Measurements from ENCODE around the gene FBXO24. TPM values are rescaled to one million over a fixed set of nuclear protein-coding genes. Genes with fewer than 3 reads are reported as not detected.

The FBXO24 gene
- total and polyA plus RNA-seq, 2 of the 8 experiments (the other 6 are each of a cell fraction or from before 2014, with no cell fraction given): 0.35 to 0.57 TPM

DNA sequence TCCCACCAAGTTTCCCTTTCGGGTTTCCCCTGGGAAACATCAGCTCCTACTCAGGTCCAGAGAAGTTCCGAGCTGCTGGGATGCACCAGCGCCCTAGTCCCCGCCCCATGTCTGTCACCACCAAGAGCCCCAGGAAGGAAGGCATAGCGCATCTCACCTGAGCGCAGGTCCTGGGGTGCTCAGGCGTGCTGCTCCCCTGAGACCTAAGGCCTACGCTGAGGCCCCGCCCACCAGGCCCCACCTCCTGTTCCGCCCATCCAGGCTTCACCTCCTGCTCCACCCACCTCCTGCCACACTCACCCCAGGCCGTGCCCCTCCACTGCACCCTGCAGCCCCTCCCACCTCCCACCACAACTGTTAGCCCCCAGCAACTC is 56.4 kb downstream of the FBXO24 start:
- Histone ChIP-seq H3K27me3 (replicated peaks in 1 of 4; ENCODE audit: control insufficient read depth in 3 of 4, extremely low read depth in 1 of 4, insufficient read depth in 3 of 4, low read length in 3 of 4) (no peaks in the 10 kb centered on the region), H3K56ac (replicated peaks; ENCODE audit: insufficient read length, low read depth, low read length) (no peak overlapping the region), H2BK5ac (ENCODE audit: low read depth, low read length) (no peak overlapping the region), H4K8ac (ENCODE audit: extremely low read depth, insufficient read depth, low read length) (no peak overlapping the region), H2AFZ (ENCODE audit: low read length) (no peak overlapping the region), H3K4ac (replicated peaks; ENCODE audit: insufficient read length, low read depth, low read length) (no peak overlapping the region), H3K18ac (ENCODE audit: extremely low read depth, low read length) (no peak overlapping the region), H2BK120ac (replicated peaks; ENCODE audit: low read depth, low read length) (no peak overlapping the region), H3K14ac (ENCODE audit: insufficient read length) (no peak overlapping the region), H3K79me2 (ENCODE audit: control insufficient read depth in 1 of 2, insufficient read depth in 2 of 2, low read length in 2 of 2) (no peaks in the 10 kb centered on the region), H3K9ac (replicated peaks in 1 of 4; ENCODE audit: extremely low read depth in 1 of 4, low read depth in 3 of 4, low read length in 3 of 4) (no peak overlapping the region), H2BK12ac (ENCODE audit: low read depth, low read length) (no peak overlapping the region), H2BK15ac (ENCODE audit: low read length) (no peak overlapping the region), H4K91ac (replicated peaks; ENCODE audit: insufficient read length, low read length) (no peak overlapping the region), H3K4me1 (replicated peaks in 1 of 4; ENCODE audit: control insufficient read depth in 3 of 4, insufficient read depth in 4 of 4, low read length in 3 of 4) (peaks cover 0 to 33% (median 18%) of the 10 kb centered on the region in 4 experiments; a peak in 6 of 7 replicates), H2AK5ac (ENCODE audit: low read depth, low read length) (no peak overlapping the region), H4K20me1 (replicated peaks in 1 of 2; ENCODE audit: control insufficient read depth in 1 of 2, insufficient read depth in 2 of 2, low read length in 2 of 2) (no peaks in the 10 kb centered on the region), H3K23me2 (ENCODE audit: low read depth, low read length) (peaks cover 2% of the 10 kb centered on the region; the same call in 1 of the 2 replicates), H3K27ac (ENCODE audit: low read depth, low read length) (no peak overlapping the region), H4K5ac (ENCODE audit: insufficient read length, low read depth, low read length) (no peak overlapping the region), H3K36me3 (ENCODE audit: control insufficient read depth in 2 of 4, insufficient read depth in 4 of 4, low read length in 3 of 4) (no peaks in the 10 kb centered on the region), H3K23ac (ENCODE audit: insufficient read length) (no peak overlapping the region), H3K4me2 (ENCODE audit: insufficient read depth in 1 of 2, low read depth in 2 of 2, low read length in 2 of 2) (peak overlapping the region; percentile 7 to 40; a peak in 1 of 4 replicates), H2BK20ac (ENCODE audit: low read length) (no peak overlapping the region), H3K4me3 (ENCODE audit: extremely low read depth in 1 of 4, insufficient read depth in 2 of 4, low read depth in 3 of 4, low read length in 4 of 4) (no peak overlapping the region), H3K79me1 (ENCODE audit: low read depth, low read length) (no peaks in the 10 kb centered on the region), H3K9me3 (ENCODE audit: insufficient read depth in 2 of 2, low read depth in 1 of 2, low read length in 1 of 2) (no peaks in the 10 kb centered on the region)
- ChIA-PET CTCF (ENCODE audit: partially characterized antibody) (interaction anchor here (0.6 to 1.9 kb wide), 16 partner anchors 8 to 452 kb away, joined by 3 to 13 read pairs (median 3); no protein-coding TSS in a partner anchor), POLR2A (ENCODE audit: partially characterized antibody) (interaction anchor here (0.9 to 2.0 kb wide), 5 partner anchors 13 to 63 kb away, joined by 3 to 5 read pairs (median 4); partner anchors contain the start of gene ACTL6B)
- peak; percentile 31 to 88 for DNase-seq (ENCODE audit: low read depth in 1 of 2, low spot score in 2 of 2)
- TF ChIP-seq SRF (IDR thresholded peaks at IDR 0.05; ENCODE audit: low read depth, low read length) (no peak), RAD21 (IDR thresholded peaks at IDR 0.05 in 1 of 2, conservative IDR thresholded peaks at IDR 0.05 in 1 of 2; ENCODE audit: low read depth in 2 of 2, low read length in 2 of 2) (0 out of 4 replicates have a peak, but pooled peaks of 1 of the 2 experiments have one; percentile 2)
- WGBS, 2 experiments (ENCODE audit: extremely low coverage in 1 of 2, insufficient coverage in 1 of 2, insufficient read length in 1 of 2, insufficient replicate concordance in 2 of 2, low coverage in 1 of 2, low lambda C conversion rate in 2 of 2, missing lambda C conversion rate in 1 of 2): 60% methylated on average over 2 of the region's 11 CpGs; no CpG with 5 or more reads in 1 of the 2 experiments
- FAIRE-seq: no peak

All from H1 (cell line).